Esophagus muscularis mucosa (tissue), 4 donors: ENCODE measurements around the gene CRTC1. TPM values are rescaled to one million over a fixed set of nuclear protein-coding genes. Genes with fewer than 3 reads are reported as not detected.

Experiments
- DNase-seq: peaks from one replicate; pipeline ENCODE4 v3.0.0-alpha.2; 2017; ENCODE audit errors: extremely low spot score
- H3K27ac ChIP-seq, 4 donors: fragments of 200-600 bp; sonication (generic); replicated peaks in 1 of 4; 1 replicate in 3 of 4; 2 replicates in 1 of 4; pipeline ENCODE4 v1.5.1; 2016 to 2019; ENCODE audit warnings: mild to moderate bottlenecking in 1 of 4
- H3K27me3 ChIP-seq, 4 donors: fragments of 200-600 bp; sonication (generic); one replicate each; pipeline versions ENCODE4 v1.5.1 to v1.6.0; 2016 to 2019
- H3K36me3 ChIP-seq, 4 donors: fragments of 200-600 bp; sonication (generic); one replicate each; pipeline ENCODE4 v1.5.1; 2016 to 2019
- H3K4me1 ChIP-seq, 4 donors: fragments of 200-600 bp; sonication (generic); one replicate each; pipeline ENCODE4 v1.5.1; 2016 to 2019
- H3K4me3 ChIP-seq, 4 donors: fragments of 200-600 bp; sonication (generic); 1 replicate in 2 of 4; 2 replicates in 2 of 4; pipeline ENCODE4 v1.5.1; 2016 to 2019; ENCODE audit warnings: mild to moderate bottlenecking in 4 of 4, moderate library complexity in 1 of 4
- H3K9me3 ChIP-seq, 4 donors: fragments of 200-600 bp; sonication (generic); 1 replicate in 3 of 4; 2 replicates in 1 of 4; pipeline ENCODE4 v1.5.1; 2016 to 2019
- EP300 ChIP-seq: sonication (generic); formaldehyde crosslinking; IDR thresholded peaks from one replicate; pipeline ENCODE4 v1.6.1; 2017; ENCODE audit warnings: antibody characterized with exemption
- POLR2A ChIP-seq: fragments of 450-650 bp; IDR thresholded peaks from one replicate; pipeline ENCODE4 v1.6.1; 2017; ENCODE audit warnings: antibody characterized with exemption, moderate library complexity, mild to moderate bottlenecking, low read depth
- POLR2AphosphoS5 ChIP-seq, 2 donors: sonication (generic); formaldehyde crosslinking; IDR thresholded peaks; one replicate each; pipeline ENCODE4 v1.6.1; 2017; ENCODE audit warnings: antibody characterized with exemption in 2 of 2
- WGBS: methylation state at CpG from one replicate; pipeline ENCODE4 v1.1.5; 2018; 5-methylcytosine and 5-hydroxymethylcytosine counted together
- intact Hi-C: fragments of 100-400 bp; cut with DNase I; formaldehyde crosslinking; loops from one replicate; pipeline ENCODE4 v1.15.1; 2023
- total RNA-seq, 4 donors: library from RNA; depleted of rRNA; stranded (reverse); fragments of >200 nt; gene quantifications; one replicate each; pipeline versions ENCODE4 v1.1.0 to v1.2.1, GENCODE V29; 2016
- TF ChIP-seq, protein P1 (sequence below), 3 experiments: fragments of 200-600 bp in 2 of 3; fragments of 450-650 bp in 1 of 3; sonication (generic) in 2 of 3; IDR thresholded peaks; one replicate each; pipeline ENCODE4 v1.5.1; 2017 to 2019; ENCODE audit warnings: antibody characterized with exemption in 3 of 3, mild to moderate bottlenecking in 2 of 3, moderate library complexity in 1 of 3

Gene CRTC1
- total RNA-seq, 4 donors from 2014 or later, result 5.3 to 10.1 (median 6.6) TPM

DNA sequence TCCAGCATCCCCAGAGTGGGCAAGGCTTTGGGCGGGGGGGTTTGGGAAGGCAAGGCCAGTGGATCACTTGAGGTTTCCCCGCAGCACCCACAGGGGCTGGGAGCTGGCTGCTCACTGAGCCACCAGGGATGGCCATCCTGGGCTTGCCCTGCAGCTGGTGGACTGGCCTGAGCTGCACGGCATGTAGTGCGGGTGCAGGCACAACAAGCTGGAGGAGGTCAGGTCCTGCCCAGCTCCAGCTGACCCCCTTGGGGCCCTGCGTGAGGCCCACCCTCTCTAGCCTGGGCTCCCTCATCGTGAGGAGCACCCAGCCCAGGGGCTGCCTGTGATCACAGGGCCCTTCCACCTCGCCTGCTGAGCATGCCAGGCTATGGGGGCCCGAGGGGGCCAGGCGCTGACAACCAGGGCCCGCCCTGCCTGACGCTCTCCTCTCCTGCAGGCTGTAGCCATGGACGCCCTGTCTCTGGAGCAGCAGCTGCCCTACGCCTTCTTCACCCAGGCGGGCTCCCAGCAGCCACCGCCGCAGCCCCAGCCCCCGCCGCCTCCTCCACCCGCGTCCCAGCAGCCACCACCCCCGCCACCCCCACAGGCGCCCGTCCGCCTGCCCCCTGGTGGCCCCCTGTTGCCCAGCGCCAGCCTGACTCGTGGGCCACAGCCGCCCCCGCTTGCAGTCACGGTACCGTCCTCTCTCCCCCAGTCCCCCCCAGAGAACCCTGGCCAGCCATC is 84.7 kb downstream of the CRTC1 start:
- H3K9me3 ChIP-seq, result no peaks in the 10 kb centered on the region
- DNase-seq, result no peak
- H3K4me1 ChIP-seq, result peaks cover 0 to 13% (median under 1%) of the 10 kb centered on the region in 4 donors
- H3K27me3 ChIP-seq, result no peaks in the 10 kb centered on the region
- TF ChIP-seq, protein P1, sequence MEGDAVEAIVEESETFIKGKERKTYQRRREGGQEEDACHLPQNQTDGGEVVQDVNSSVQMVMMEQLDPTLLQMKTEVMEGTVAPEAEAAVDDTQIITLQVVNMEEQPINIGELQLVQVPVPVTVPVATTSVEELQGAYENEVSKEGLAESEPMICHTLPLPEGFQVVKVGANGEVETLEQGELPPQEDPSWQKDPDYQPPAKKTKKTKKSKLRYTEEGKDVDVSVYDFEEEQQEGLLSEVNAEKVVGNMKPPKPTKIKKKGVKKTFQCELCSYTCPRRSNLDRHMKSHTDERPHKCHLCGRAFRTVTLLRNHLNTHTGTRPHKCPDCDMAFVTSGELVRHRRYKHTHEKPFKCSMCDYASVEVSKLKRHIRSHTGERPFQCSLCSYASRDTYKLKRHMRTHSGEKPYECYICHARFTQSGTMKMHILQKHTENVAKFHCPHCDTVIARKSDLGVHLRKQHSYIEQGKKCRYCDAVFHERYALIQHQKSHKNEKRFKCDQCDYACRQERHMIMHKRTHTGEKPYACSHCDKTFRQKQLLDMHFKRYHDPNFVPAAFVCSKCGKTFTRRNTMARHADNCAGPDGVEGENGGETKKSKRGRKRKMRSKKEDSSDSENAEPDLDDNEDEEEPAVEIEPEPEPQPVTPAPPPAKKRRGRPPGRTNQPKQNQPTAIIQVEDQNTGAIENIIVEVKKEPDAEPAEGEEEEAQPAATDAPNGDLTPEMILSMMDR (IDR thresholded peaks at IDR 0.05), result no peak
- TF ChIP-seq POLR2AphosphoS5 (IDR thresholded peaks at IDR 0.05) (no peak), EP300 (no peak), POLR2A (no peak)
- WGBS, result 84% methylated on average over 14 of the region's 30 CpGs
- no peak overlapping the region for H3K4me3 ChIP-seq
- peaks cover 0 to 40% (median 19%) of the 10 kb centered on the region in 4 donors for H3K36me3 ChIP-seq
- intact Hi-C loops, result no loop called here
- H3K27ac ChIP-seq, result no peak overlapping the region

DNA sequence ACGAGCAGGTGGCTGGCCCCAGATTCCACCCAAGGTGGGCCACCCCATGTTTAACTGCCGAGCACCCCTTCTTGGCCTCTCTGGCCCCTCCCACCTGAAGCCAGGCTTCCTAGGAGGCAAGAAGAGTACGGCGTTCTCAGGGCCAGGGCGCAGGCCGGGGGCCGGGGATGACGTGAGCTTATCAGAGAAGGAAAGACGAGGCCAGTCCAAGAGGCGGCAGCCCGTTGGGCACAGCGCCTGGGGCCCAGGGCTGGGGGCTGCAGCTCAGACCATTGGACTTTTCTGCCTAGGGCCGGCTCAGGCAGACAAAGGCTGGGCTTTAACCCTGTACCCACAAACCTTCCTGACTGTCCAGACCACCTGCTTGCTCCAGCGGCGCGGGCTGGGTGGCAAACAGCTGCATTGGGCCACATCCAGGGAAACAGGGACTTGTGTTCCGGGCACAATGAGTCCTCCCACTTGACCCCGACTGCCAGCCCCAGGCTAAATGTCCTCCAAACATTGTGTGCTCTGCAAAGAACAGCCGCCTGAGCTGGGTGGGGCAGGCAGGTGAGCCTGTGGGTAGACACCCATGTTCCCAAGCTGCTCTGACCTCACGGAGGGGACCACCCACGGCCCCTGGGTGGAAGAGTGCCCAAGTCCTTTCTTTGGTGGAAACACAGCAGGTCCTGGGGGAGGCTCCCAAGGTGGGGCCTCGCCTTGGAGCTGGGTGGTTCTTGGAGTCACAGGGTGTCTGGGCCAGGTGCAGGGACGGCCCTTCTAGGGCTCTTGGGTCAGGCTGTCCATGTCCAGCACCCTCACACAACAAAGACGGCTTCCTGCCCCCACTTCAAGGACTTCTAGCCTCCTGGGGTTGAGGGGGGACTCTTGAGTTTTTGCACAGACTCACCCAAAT is 85.8 kb downstream of the CRTC1 start:
- no peak overlapping the region for H3K4me3 ChIP-seq
- intact Hi-C loops, result no loop called here
- H3K4me1 ChIP-seq, result peaks cover 0 to 3% (median 0%) of the 10 kb centered on the region in 4 donors
- TF ChIP-seq POLR2A, result no peak
- no peak for TF ChIP-seq POLR2AphosphoS5 (IDR thresholded peaks at IDR 0.05)
- TF ChIP-seq, protein P1 (IDR thresholded peaks at IDR 0.05), result no peak
- no peak for TF ChIP-seq EP300
- H3K27me3 ChIP-seq, result no peaks in the 10 kb centered on the region
- H3K27ac ChIP-seq, result no peak overlapping the region
- DNase-seq, result no peak
- no peaks in the 10 kb centered on the region for H3K9me3 ChIP-seq
- WGBS, result 93% methylated on average over 21 of the region's 24 CpGs
- peaks cover 0 to 40% (median 19%) of the 10 kb centered on the region in 4 donors for H3K36me3 ChIP-seq

DNA sequence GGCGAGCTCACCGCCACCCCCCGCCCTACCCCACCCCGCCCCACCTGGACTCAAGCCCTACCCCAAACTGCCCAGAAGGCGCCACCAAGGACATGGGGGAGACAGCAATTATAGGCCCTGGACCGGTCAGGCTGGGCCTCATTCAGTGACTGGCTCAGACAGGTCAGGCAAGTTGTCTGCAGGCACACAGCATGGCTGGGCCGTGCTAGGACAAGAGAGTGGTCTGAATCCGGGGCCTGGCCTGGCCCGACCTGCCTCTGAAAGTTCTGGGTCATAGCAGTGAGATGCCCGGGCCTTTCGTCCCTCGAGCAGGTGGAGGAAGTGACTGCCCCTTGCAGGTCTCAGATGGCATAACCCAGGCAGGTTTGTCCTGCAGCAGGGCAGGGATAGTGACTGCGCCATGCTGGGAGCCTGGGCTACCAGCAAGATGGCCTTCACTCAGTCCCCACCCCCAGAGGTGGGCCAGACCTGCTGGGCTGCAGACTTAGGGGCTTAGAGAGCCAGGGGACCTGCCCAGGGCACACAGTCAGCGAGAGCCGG is 86.6 kb downstream of the CRTC1 start:
- intact Hi-C loops, result no loop called here
- Histone ChIP-seq H3K36me3 (peaks cover 0 to 40% (median 19%) of the 10 kb centered on the region in 4 donors), H3K9me3 (no peaks in the 10 kb centered on the region), H3K27ac (no peak overlapping the region), H3K4me1 (no peaks in the 10 kb centered on the region), H3K4me3 (no peak overlapping the region), H3K27me3 (no peaks in the 10 kb centered on the region)
- TF ChIP-seq POLR2A (no peak), EP300 (no peak), POLR2AphosphoS5 (IDR thresholded peaks at IDR 0.05) (no peak)
- TF ChIP-seq, protein P1 (IDR thresholded peaks at IDR 0.05), result no peak
- no peak for DNase-seq
- 88% methylated on average over 9 of the region's 15 CpGs for WGBS

DNA sequence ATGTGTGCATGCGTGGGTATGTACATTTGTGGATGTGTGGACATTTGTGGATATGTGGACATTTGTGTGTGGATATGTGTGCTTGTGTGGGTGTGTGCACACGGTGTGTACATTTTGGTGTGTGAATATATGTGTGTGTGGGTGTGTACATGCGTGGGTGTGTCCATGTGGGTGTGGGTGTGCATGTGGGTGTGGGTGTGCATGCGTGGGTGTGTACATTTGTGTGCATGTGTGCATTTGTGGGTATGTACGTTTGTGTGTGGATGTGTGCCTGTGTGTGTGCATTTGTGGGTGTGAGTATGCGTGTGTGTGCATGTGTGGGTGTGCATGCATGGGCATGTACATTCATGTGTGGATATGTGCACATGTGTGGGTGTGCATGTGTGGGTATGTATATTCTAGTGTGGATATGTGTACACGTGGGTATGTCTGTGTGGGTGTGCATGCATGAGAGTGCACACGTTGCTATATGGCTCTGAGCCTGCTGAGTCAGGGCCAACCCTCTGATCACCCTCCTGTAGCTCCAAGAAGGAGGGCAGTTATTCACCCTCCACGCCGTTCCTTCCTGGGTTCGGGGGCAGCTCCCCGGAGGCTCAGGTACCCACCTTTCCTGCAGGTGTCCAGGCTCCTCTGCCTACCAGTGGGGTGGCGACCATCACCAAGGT is 87.3 kb downstream of the CRTC1 start:
- no peak for DNase-seq
- 84% methylated on average over 12 of the region's 13 CpGs for WGBS
- Histone ChIP-seq H3K27me3 (no peaks in the 10 kb centered on the region), H3K4me3 (no peak overlapping the region), H3K9me3 (no peaks in the 10 kb centered on the region), H3K27ac (no peak overlapping the region), H3K36me3 (peaks cover 0 to 44% (median 21%) of the 10 kb centered on the region in 4 donors), H3K4me1 (no peaks in the 10 kb centered on the region)
- intact Hi-C loops, result no loop called here
- TF ChIP-seq POLR2AphosphoS5 (IDR thresholded peaks at IDR 0.05), result no peak
- TF ChIP-seq, protein P1 (IDR thresholded peaks at IDR 0.05), result no peak
